WERI-Rb-1 (cell line): ENCODE data around the gene CCDC85A.
"Not testable (repeated sequence)": the region's sequence is repeated elsewhere in the genome, so short reads cannot be mapped to it uniquely, and the experiment has no call there.

Source experiments
- DNase-seq: peaks from one replicate; pipeline ENCODE4 v3.0.0-alpha.2; 2020
- H3K27ac ChIP-seq: fragments of 250-450 bp; sonication (Bioruptor Pico); 2 replicates; pipeline ENCODE4 v1.5.1; 2020; ENCODE audit warnings: mild to moderate bottlenecking, moderate library complexity
- H3K27me3 ChIP-seq: fragments of 250-450 bp; sonication (Bioruptor Pico); 2 replicates; pipeline ENCODE4 v1.5.1; 2021; ENCODE audit warnings: mild to moderate bottlenecking, low read depth, moderate library complexity; ENCODE audit not compliant: insufficient read depth, severe bottlenecking
- H3K36me3 ChIP-seq: fragments of 250-450 bp; sonication (Bioruptor Pico); 2 replicates; pipeline ENCODE4 v1.5.1; 2020; ENCODE audit warnings: mild to moderate bottlenecking, moderate library complexity
- H3K4me3 ChIP-seq: 2 replicates; pipeline ENCODE4 v1.5.1; 2011; ENCODE audit warnings: low read depth, mild to moderate bottlenecking, control low read depth, low read length
- H3K9me3 ChIP-seq: fragments of 250-450 bp; sonication (Bioruptor Pico); 2 replicates; pipeline ENCODE4 v1.5.1; 2021; ENCODE audit warnings: mild to moderate bottlenecking, moderate library complexity; ENCODE audit not compliant: severe bottlenecking
- CTCF ChIP-seq: IDR thresholded peaks from 2 replicates; pipeline ENCODE4 v1.5.1; 2011; ENCODE audit warnings: low read depth, mild to moderate bottlenecking, control low read depth, inconsistent platforms, low read length

Gene CCDC85A

GRCh38 chr2:56155188-56155587, 28.6 kb upstream of the CCDC85A start:
- no peaks in the 10 kb centered on the region for H3K36me3 ChIP-seq
- no peak for TF ChIP-seq CTCF
- no peak overlapping the region for H3K27ac ChIP-seq
- no peak for DNase-seq
- H3K4me3 ChIP-seq, result no peak overlapping the region
- no peaks in the 10 kb centered on the region for H3K27me3 ChIP-seq
- H3K9me3 ChIP-seq, result no peaks in the 10 kb centered on the region

DNA sequence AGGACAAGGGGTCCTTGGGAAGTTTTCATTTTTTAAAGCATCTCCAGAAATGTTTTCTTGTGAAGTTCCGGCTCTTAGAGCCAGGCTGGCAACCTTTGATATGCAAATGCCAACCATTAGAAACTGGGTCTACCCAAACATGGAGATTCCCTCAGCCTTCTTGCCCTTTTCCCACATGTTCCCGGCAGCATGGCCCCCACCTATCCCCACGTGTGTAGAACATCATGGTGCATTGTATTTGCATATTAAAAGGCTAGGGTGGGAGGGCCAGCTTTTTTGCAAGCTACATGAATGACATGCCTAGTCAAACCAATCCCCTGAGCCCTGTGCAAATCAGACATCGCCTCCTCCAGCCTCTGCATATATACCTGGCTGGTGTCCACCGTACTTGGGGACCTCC, 23.9 kb upstream of the CCDC85A start:
- not testable (repeated sequence) for H3K27me3 ChIP-seq, H3K4me3 ChIP-seq, H3K36me3 ChIP-seq, H3K9me3 ChIP-seq, H3K27ac ChIP-seq, DNase-seq

- Histone ChIP-seq H3K36me3 (no peaks in the 10 kb centered on the region), H3K27me3 (no peaks in the 10 kb centered on the region), H3K4me3 (no peak overlapping the region), H3K9me3 (no peaks in the 10 kb centered on the region), H3K27ac (no peak overlapping the region)
- DNase-seq, result no peak
- TF ChIP-seq CTCF, result no peak
Measured at GRCh38 chr2:56167616-56168562, 15.9 kb upstream of the CCDC85A start.

GRCh38 chr2:56169521-56169920, 14.3 kb upstream of the CCDC85A start:
- no peak for TF ChIP-seq CTCF
- no peak for DNase-seq
- no peak overlapping the region for H3K27ac ChIP-seq
- no peaks in the 10 kb centered on the region for H3K36me3 ChIP-seq
- H3K4me3 ChIP-seq, result no peak overlapping the region
- no peaks in the 10 kb centered on the region for H3K9me3 ChIP-seq
- H3K27me3 ChIP-seq, result no peaks in the 10 kb centered on the region

DNA sequence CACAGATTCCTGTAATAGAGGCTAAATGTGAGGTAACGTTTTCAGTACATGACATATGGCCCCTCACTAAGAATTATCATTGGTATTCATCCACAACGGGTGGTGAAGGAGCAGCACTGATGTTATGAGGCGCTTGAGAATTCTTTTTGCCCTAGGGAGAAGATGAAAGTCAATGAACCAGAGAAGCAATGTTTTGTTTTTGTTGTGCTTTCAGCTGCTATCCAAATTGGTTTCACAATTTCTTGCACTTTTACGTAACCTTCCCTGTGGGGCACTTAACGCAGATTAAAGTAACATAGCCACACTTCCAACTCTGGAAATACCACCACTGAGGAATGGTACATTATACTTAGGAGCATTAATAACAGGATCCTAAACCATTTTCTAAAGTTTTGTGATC, 13.3 kb upstream of the CCDC85A start:
- Histone ChIP-seq H3K27ac (no peak overlapping the region), H3K27me3 (no peaks in the 10 kb centered on the region), H3K9me3 (no peaks in the 10 kb centered on the region), H3K36me3 (no peaks in the 10 kb centered on the region), H3K4me3 (no peak overlapping the region)
- no peak for DNase-seq
- no peak for TF ChIP-seq CTCF

- no peak overlapping the region for H3K27ac ChIP-seq
- TF ChIP-seq CTCF, result no peak
- H3K27me3 ChIP-seq, result no peaks in the 10 kb centered on the region
- H3K9me3 ChIP-seq, result no peaks in the 10 kb centered on the region
- DNase-seq, result no peak
- H3K4me3 ChIP-seq, result no peak overlapping the region
- no peaks in the 10 kb centered on the region for H3K36me3 ChIP-seq
Measured at GRCh38 chr2:56170988-56171387, 12.8 kb upstream of the CCDC85A start.
